ENCODE results near the gene ADGRF4.
"Not testable (repeated sequence)": the region's sequence is repeated elsewhere in the genome, so short reads cannot be mapped to it uniquely, and the experiment has no call there.

ADGRF4 gene

DNA sequence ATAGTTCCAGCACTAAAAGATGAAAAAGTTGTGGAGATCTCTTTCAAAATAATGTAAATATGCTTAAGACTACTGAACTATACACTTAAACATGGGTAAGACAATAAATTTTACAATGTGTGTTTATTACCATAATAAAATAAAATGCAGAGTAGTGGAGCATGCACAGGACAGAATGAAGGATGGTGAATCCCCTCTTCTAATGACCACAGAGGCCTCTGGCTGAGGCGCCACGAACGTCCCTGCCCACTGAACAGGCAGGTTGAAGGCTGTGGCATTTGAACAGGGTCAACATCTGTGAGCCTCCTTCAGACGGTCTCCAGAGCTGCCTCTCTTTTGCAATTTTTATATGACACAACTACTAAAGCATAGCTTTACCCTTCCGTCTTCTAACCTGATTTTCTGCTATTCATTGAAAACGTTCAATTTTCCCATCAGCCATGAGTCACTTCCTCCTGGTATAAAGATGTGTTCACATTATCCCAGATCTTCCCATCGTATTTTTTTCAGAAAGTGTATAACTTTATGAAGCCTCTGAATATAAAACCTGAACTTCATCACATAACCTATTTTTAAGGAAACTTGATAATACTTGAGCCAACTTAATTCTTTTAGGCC, 37.8 kb downstream of the ADGRF4 start:
- no peak for DNase-seq

DNA sequence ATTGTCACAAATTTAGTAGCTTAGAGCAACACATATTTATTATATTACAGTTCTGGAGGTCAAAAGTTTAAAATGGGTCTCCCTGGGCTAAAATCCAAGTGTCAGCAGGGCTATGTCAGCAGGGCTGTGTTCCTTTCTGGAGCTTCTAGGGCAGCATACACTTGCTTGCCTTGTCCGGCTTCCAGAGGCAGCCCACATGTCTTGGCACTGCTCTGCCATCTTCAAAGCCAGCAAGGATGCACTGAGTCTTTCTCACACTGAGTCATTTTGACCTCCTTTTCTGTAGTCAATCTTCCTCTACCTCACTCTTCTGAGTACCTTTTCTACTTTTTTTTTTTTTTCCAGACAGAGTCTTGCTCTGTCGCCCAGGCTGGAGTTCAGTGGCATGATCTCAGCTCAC, 39.0 kb downstream of the ADGRF4 start:
- DNase-seq: no peak

DNA sequence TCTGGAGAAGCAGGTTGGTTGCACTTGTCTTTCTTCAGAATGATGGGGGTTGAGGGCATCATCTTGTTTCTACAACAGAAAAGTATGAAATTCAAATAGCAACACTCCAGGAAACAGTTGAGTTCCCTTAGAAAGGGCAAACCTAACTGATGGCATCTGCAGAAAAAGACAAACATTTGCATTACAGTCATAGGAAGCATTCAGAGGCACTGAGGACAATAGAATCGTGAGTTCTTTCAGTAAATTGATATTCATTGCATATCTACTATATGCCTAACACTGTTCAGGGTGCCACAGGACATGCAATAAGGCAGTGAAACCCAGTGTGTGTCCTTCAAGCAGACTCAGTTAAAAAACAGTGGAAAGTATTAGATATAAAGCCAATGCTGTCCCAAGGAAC, 42.3 kb downstream of the ADGRF4 start:
- DNase-seq: no peak

DNA sequence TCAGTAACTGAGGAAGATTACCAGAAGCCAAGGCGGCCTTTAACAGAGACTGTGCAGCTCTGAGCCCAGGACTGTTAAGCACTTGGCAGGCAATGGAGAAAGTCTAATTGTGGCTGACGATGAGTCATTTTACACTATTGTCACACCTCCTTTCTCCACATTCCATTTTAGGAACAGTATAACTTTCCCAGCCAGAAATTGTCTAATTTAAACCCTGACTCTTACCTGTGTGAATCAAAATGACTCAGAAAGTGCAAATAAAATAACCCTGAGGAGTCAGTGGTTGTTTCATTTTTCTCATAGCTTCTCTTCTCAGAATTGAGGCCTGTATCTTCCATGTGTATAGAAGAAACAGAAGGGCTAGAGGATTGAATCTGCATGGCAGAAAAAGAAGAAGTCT, 43.4 kb downstream of the ADGRF4 start:
- DNase-seq: peak; percentile 12

DNA sequence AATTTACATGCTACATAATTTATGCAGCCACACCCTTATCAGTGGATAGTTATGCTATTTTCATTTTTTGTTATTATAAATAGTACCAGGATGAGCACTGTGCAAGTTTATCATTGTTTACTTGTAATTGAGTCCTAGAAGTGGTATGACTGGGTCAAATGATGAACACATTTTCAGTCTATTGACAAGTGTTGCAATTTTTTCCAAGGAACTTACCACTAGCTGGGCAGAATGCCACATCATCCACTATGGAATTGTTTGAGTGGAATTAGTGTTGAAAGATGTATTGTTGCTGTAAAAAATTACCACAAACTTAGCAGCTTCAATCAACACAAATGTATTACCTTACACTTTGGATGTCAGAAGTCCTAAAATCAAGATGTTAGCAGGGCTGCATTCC, 45.4 kb downstream of the ADGRF4 start:
- peak; percentile 46 for DNase-seq

DNA sequence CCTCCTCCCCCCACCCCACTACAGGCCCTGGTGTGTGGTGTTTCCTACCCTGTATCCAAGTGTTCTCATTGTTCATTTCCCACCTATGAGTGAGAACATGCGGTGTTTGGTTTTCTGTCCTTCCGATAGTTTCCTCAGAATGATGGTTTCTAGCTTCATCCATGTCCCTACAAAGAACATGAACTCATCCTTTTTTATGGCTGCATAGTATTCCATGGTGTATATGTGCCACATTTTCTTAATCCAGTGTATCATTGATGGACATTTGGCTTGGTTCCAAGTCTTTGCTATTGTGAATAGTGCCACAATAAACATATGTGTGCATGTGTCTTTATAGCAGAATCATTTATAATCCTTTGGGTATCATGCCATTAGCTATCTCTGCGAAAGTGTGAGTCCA, 46.9 kb downstream of the ADGRF4 start:
- not testable (repeated sequence) for DNase-seq

DNA sequence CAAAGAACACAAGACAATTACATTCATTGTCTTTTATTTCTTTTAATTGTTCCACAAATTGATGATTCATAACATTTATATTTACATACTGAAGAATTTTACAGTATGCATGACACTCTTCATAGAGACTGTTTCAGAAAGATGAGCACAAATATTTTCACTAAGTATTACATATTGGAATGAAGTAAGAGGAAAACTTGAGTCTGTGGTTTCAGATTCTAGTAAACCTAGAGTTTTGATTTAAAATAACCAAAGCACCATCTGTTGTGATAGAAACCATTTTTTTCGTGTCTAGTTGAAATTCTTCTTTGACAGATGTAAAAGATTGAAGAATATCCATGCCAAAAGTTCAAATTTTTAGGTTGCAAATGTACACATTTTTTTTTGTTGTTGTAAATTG, 51.4 kb downstream of the ADGRF4 start:
- DNase-seq: no peak

DNA sequence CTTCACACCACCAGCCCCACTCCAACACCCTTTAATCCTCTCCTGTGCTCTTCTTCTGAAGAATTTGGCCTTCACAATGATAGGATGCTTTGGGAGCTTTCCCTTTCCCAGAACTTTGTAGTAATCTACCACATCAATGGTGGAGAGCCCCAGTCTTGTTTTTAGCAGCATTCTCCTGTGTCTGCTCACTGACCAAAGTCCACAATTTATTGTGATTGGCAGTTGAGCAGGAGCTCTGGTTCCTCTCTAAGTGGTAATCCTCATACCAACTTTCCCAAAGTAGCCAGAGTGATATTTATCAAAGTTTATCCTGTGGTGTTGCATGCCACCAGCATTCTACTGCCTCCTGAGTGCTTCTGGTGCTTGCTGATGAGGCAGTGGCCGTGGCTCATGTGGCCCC, 54.4 kb downstream of the ADGRF4 start:
- no peak for DNase-seq

DNA sequence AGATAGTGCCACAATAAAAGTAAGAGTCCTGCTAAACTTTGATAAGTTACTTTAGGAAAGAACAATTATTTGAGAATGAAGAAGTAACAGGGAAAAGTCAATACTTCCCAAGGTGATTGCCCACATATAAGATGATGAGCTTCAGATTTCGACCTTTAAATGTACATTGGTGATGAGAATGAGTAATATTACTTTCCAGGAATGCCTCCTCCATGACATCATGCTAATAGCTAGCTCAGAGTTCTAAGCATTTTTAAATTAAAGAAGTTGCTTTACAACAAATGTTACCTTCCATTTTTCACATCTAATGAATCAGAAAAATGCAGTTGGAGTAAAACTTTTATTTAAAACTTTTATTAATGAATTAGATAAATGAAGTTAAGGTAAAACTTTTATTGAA, 61.0 kb downstream of the ADGRF4 start:
- no peak for DNase-seq

DNA sequence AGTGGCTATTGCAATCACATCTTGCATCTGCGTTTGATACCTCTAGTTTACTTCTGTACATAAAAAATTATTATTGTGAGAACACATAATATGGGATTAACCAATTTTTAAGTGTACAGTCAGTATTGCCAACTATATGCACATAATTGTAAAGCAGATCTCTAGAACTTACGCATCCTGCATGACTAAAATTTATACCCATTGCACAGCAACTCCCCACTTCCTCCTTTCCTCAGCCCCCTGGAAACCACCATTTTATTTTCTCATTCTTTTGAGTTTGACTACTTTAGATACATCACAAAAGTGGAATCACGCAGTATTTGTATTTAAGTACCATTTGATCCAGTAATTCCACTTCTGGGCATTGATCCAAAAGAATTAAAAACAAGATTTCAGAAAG, 64.1 kb downstream of the ADGRF4 start:
- DNase-seq: no peak

DNA sequence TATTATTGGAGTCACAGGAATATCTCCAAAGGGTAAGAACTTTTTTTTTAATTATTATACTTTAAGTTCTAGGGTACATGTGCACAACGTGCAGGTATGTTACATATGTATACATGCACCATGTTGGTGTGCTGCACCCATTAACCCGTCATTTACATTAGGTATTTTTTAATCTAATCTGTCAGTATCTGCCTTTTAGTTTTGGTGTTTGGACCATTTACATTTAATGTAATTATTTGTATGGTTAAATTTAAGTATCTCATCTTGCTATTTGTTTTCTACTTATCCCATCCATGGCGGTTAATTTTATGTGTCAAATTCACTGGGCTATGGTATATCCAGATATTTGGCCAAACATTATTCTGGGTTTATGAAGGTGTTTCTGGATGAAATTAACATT, 68.1 kb downstream of the ADGRF4 start:
- DNase-seq: no peak

DNA sequence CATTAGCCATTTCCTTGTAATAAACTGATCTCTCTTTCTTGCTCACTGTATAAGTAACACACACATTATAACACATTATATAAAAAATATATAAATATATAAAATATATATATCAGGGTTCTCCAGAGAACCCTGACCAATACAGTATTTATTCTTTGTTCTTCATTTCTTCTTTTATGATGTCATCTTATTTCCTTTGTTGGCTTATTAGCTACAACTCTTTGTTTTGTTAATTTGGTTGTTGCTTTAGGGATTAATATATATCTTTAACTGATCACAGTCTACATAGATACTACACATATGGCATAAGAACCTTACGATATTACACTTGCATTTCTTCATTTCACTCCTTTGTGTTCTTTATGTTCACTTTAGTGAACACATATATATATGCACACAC, 68.7 kb downstream of the ADGRF4 start:
- DNase-seq: no peak

DNA sequence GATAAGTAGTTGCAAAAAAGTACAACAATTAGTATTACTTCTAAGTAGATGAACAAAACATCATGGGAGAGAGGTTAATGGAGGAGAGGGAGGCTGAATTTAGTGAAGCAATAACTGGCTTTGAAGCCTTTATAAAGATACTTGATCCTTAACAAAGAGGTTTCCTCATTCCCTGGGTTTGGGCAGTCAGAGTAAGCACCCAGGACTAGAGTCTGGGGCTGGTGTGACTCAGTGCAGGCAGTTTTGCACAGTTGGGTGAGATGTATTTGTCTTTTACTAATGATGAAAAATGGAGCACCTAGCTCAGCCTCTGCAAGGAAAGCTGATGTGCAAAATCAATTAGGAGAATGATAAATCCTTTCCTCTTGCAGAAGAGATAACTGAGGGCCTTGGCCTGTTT, 71.6 kb downstream of the ADGRF4 start:
- DNase-seq: no peak
